Gastroesophageal sphincter (tissue), 4 donors: ENCODE measurements around the gene TESK1. TPM values are rescaled to one million over a fixed set of nuclear protein-coding genes. Genes with fewer than 3 reads are reported as not detected.

ENCODE experiments used
- ATAC-seq: fragments of 150-250 bp; one replicate; pipeline ENCODE4 v1.9.1; 2016; ENCODE audit warnings: mild to moderate bottlenecking, moderate library complexity
- H3K27ac ChIP-seq, 4 donors: fragments of 200-600 bp; sonication (generic) in 3 of 4; 1 replicate in 3 of 4; 2 replicates in 1 of 4; pipeline ENCODE4 v1.5.1; 2016 to 2019
- H3K27me3 ChIP-seq: fragments of 200-600 bp; sonication (generic); one replicate; pipeline ENCODE4 v1.5.1; 2019
- H3K36me3 ChIP-seq, 2 donors: fragments of 200-600 bp; sonication (generic); one replicate each; pipeline ENCODE4 v1.5.1; 2019; ENCODE audit warnings: control low read depth in 1 of 2
- H3K4me1 ChIP-seq, 3 donors: fragments of 200-600 bp; sonication (generic); 1 replicate in 2 of 3; 2 replicates in 1 of 3; pipeline ENCODE4 v1.5.1; 2016 to 2019; ENCODE audit warnings: control low read depth in 2 of 3
- H3K4me3 ChIP-seq, 2 donors: fragments of 200-600 bp; sonication (generic); one replicate each; pipeline ENCODE4 v1.5.1; 2019; ENCODE audit warnings: mild to moderate bottlenecking in 1 of 2, moderate library complexity in 1 of 2
- H3K9me3 ChIP-seq, 3 donors: fragments of 200-600 bp; sonication (generic); one replicate each; pipeline ENCODE4 v1.5.1; 2017 to 2019; ENCODE audit warnings: control low read depth in 2 of 3
- EP300 ChIP-seq: sonication (generic); formaldehyde crosslinking; IDR thresholded peaks from one replicate; pipeline ENCODE4 v1.6.1; 2017; ENCODE audit warnings: antibody characterized with exemption, mild to moderate bottlenecking
- POLR2A ChIP-seq, 2 donors: fragments of 450-650 bp; IDR thresholded peaks; one replicate each; pipeline ENCODE4 v1.6.1; 2017; ENCODE audit warnings: antibody characterized with exemption in 2 of 2, mild to moderate bottlenecking in 2 of 2, moderate library complexity in 1 of 2
- POLR2AphosphoS5 ChIP-seq: sonication (generic); formaldehyde crosslinking; IDR thresholded peaks from one replicate; pipeline ENCODE4 v1.6.1; 2017; ENCODE audit warnings: antibody characterized with exemption
- WGBS, 2 donors: methylation state at CpG; one replicate each; pipeline ENCODE4 v1.1.5; 2018; ENCODE audit warnings: low coverage in 1 of 2; 5-methylcytosine and 5-hydroxymethylcytosine counted together
- small RNA-seq, 4 donors: library from RNA; depleted of rRNA; stranded (forward); fragments of <200 nt; gene quantifications; one replicate each; pipeline ENCODE3, GENCODE V24; 2016
- total RNA-seq, 4 donors: library from RNA; depleted of rRNA; stranded (reverse); fragments of >200 nt; gene quantifications; one replicate each; pipeline ENCODE4 v1.1.0, GENCODE V29; 2016
- TF ChIP-seq, protein P1 (sequence below), 4 experiments: fragments of 200-600 bp in 2 of 4; fragments of 450-650 bp in 2 of 4; sonication (generic) in 1 of 4; IDR thresholded peaks; one replicate each; pipeline ENCODE4 v1.5.1; 2017 to 2019; ENCODE audit warnings: antibody characterized with exemption in 4 of 4, mild to moderate bottlenecking in 2 of 4, moderate library complexity in 2 of 4

TESK1 gene
- total RNA-seq, 4 donors from 2014 or later, result 38.2 to 77.1 (median 40.2) TPM

DNA sequence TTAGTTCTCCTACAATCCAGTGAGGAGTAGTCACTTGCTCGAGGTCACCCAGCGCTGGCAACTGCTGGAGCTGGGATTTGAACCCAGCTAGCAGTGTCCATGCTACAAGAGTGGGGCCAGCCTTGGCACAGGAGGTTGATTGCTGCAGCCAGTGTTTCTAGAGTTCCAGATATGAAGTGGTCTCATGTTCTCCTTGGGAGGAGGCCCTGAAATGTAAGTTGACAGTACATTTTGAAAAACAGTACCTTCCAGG is 53.8 kb downstream of the TESK1 start:
- ATAC-seq, result no peak
- Histone ChIP-seq H3K36me3 (peaks cover 0 to 11% of the 10 kb centered on the region in 2 donors), H3K9me3 (no peaks in the 10 kb centered on the region), H3K27ac (peak overlapping the region; percentile 94 to 100 (median 100)), H3K4me1 (peaks cover 0 to 64% (median 8%) of the 10 kb centered on the region in 3 donors), H3K27me3 (no peaks in the 10 kb centered on the region), H3K4me3 (peak overlapping the region; percentile 70 to 97)
- WGBS, 2 donors, result 0 to 8% methylated on average over 2 of the region's 2 CpGs
- TF ChIP-seq POLR2A (IDR thresholded peaks at IDR 0.05), result no peak
- TF ChIP-seq POLR2AphosphoS5, result no peak
- TF ChIP-seq EP300, result no peak
- TF ChIP-seq, protein P1, sequence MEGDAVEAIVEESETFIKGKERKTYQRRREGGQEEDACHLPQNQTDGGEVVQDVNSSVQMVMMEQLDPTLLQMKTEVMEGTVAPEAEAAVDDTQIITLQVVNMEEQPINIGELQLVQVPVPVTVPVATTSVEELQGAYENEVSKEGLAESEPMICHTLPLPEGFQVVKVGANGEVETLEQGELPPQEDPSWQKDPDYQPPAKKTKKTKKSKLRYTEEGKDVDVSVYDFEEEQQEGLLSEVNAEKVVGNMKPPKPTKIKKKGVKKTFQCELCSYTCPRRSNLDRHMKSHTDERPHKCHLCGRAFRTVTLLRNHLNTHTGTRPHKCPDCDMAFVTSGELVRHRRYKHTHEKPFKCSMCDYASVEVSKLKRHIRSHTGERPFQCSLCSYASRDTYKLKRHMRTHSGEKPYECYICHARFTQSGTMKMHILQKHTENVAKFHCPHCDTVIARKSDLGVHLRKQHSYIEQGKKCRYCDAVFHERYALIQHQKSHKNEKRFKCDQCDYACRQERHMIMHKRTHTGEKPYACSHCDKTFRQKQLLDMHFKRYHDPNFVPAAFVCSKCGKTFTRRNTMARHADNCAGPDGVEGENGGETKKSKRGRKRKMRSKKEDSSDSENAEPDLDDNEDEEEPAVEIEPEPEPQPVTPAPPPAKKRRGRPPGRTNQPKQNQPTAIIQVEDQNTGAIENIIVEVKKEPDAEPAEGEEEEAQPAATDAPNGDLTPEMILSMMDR (IDR thresholded peaks at IDR 0.05), result no peak

- TF ChIP-seq POLR2AphosphoS5, result peak; percentile 93
- peak; percentile 25 to 41 for TF ChIP-seq POLR2A (IDR thresholded peaks at IDR 0.05)
- TF ChIP-seq EP300, result peak; percentile 64
- TF ChIP-seq, protein P1 (IDR thresholded peaks at IDR 0.05), result no peak
- peak; percentile 14 for ATAC-seq
- 14 to 35% methylated on average over 3 of the region's 3 CpGs for WGBS, 2 donors
- H3K27me3 ChIP-seq, result no peaks in the 10 kb centered on the region
- H3K4me3 ChIP-seq, result peak overlapping the region; percentile 70 to 97
- peak overlapping the region; percentile 94 to 100 (median 100) for H3K27ac ChIP-seq
- H3K9me3 ChIP-seq, result no peaks in the 10 kb centered on the region
- peaks cover 0 to 11% of the 10 kb centered on the region in 2 donors for H3K36me3 ChIP-seq
- peaks cover 0 to 69% (median 8%) of the 10 kb centered on the region in 3 donors for H3K4me1 ChIP-seq
Measured at GRCh38 chr9:35659340-35659739, 54.3 kb downstream of the TESK1 start.

Small RNA genes within 50 kb of the gene (small RNA-seq; reads per million reads assigned to genes)
- gene MIR4667 (0 reads per million in 4 donors), gene RMRP (0 reads per million in 4 donors), gene RPS29P17 (0 reads per million in 4 donors)

Other genes starting within 250 kb of the TESK1 start
- 10 to 100 TPM; 43.8 to 85.4 (median 59.6) TPM for gene RUSC2, start 115.2 kb upstream of the TESK1 start, total RNA-seq
- gene CD72, start 13.2 kb downstream of the TESK1 start, total RNA-seq, result 1 to 10 TPM; 1.0 to 2.0 (median 1.5) TPM
- gene SIT1, start 45.7 kb downstream of the TESK1 start, total RNA-seq, result 1 to 10 TPM in 3 of 4 donors, not detected in 1; 1.2 to 1.6 (median 1.6) TPM
- gene RMRP, start 52.8 kb downstream of the TESK1 start, total RNA-seq, result 1,000 to 10,000 TPM; 1,650 to 4,855 (median 3,807) TPM
- 10 to 100 TPM; 61.9 to 94.2 (median 87.0) TPM for gene CCDC107, start 53.0 kb downstream of the TESK1 start, total RNA-seq
- 1 to 10 TPM in 2 of 4 donors, under 1 TPM in 2; 0.52 to 2.2 (median 0.81) TPM for gene ARHGEF39, start 59.9 kb downstream of the TESK1 start, total RNA-seq
- gene CA9, start 68.7 kb downstream of the TESK1 start, total RNA-seq, result 1 to 10 TPM in 1 of 4 donors, not detected in 3; 3.9 TPM
- gene TPM2, start 84.7 kb downstream of the TESK1 start, total RNA-seq, result over 10,000 TPM in 3 of 4 donors, 1,000 to 10,000 TPM in 1; 7,572 to 13,568 (median 12,084) TPM
- gene TLN1, start 126.9 kb downstream of the TESK1 start, total RNA-seq, result 1,000 to 10,000 TPM in 3 of 4 donors, 100 to 1,000 TPM in 1; 888 to 1,583 (median 1,047) TPM
- gene CREB3, start 127.4 kb downstream of the TESK1 start, total RNA-seq, result 100 to 1,000 TPM in 1 of 4 donors, 10 to 100 TPM in 3; 75.0 to 104 (median 83.7) TPM
- gene GBA2, start 144.0 kb downstream of the TESK1 start, total RNA-seq, result 10 to 100 TPM; 35.3 to 81.1 (median 54.3) TPM
- 10 to 100 TPM; 19.7 to 34.4 (median 23.4) TPM for gene RGP1, start 144.0 kb downstream of the TESK1 start, total RNA-seq
- 1 to 10 TPM in 1 of 4 donors, not detected in 3; 2.0 TPM for gene MSMP, start 149.0 kb downstream of the TESK1 start, total RNA-seq
- gene NPR2, start 186.3 kb downstream of the TESK1 start, total RNA-seq, result 10 to 100 TPM; 12.7 to 39.3 (median 34.5) TPM
- 1 to 10 TPM in 3 of 4 donors, under 1 TPM in 1; 0.81 to 2.1 (median 1.4) TPM for gene SPAG8, start 207.0 kb downstream of the TESK1 start, total RNA-seq
- 10 to 100 TPM; 12.7 to 29.4 (median 18.7) TPM for gene HINT2, start 209.8 kb downstream of the TESK1 start, total RNA-seq
- gene FAM221B, start 223.5 kb downstream of the TESK1 start, total RNA-seq, result not detected
- 10 to 100 TPM; 11.7 to 23.8 (median 18.6) TPM for gene TMEM8B, start 224.0 kb downstream of the TESK1 start, total RNA-seq